ENCODE data around the gene MGLL. TPM values are rescaled to one million over a fixed set of nuclear protein-coding genes. Genes with fewer than 3 reads are reported as not detected.

Gene MGLL
- total and polyA plus RNA-seq, 10 donors = 11.0 to 134 (median 80.7) TPM

DNA sequence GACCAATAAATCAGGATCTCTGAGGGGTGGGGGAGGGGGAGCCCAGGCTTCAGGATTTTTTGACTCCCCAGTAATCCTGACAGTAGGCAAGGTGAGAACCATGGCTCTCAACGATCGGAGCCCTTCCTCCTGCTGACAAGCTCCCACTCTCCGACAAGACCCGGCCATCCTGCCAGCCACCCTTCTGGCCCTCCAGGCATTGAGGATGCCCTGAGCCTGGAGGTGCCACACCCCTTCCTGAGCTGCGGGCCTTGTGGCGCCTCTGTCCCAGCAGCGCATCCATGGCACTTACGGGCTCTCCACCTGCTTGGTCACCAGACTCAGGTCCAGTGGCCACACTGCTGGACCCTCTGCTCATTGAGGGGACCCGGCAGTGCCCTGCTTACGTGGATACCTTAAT is 46.0 kb downstream of the MGLL start:
- Histone ChIP-seq H3K27me3 (replicated peaks in 1 of 7) (no peaks in the 10 kb centered on the region), H3K27ac (peak overlapping the region in 4 of 8 donors; percentile 47 to 70 (median 62)), H3K4me1 (peaks cover 14 to 85% (median 40%) of the 10 kb centered on the region in 6 donors), H3K4me3 (no peak overlapping the region), H3K36me3 (peaks cover 0 to 10% (median 0%) of the 10 kb centered on the region in 6 donors), H3K9me3 (peaks cover 0 to 8% (median 5%) of the 10 kb centered on the region in 8 donors)
- intact Hi-C loops (cut with DNase I; ENCODE audit: low total_unique reads) = no loop called here
- WGBS, 5 donors = 82 to 91% (median 87%) methylated on average over 9 to 10 of the region's 10 CpGs
- DNase-seq = peak; percentile 69
- TF ChIP-seq, protein P1, sequence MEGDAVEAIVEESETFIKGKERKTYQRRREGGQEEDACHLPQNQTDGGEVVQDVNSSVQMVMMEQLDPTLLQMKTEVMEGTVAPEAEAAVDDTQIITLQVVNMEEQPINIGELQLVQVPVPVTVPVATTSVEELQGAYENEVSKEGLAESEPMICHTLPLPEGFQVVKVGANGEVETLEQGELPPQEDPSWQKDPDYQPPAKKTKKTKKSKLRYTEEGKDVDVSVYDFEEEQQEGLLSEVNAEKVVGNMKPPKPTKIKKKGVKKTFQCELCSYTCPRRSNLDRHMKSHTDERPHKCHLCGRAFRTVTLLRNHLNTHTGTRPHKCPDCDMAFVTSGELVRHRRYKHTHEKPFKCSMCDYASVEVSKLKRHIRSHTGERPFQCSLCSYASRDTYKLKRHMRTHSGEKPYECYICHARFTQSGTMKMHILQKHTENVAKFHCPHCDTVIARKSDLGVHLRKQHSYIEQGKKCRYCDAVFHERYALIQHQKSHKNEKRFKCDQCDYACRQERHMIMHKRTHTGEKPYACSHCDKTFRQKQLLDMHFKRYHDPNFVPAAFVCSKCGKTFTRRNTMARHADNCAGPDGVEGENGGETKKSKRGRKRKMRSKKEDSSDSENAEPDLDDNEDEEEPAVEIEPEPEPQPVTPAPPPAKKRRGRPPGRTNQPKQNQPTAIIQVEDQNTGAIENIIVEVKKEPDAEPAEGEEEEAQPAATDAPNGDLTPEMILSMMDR (IDR thresholded peaks at IDR 0.05 in 8 of 11, conservative IDR thresholded peaks at IDR 0.05 in 3 of 11) = no peak
- peak in 2 of 3 donors; percentile 21 to 30 for TF ChIP-seq POLR2AphosphoS5 (IDR thresholded peaks at IDR 0.05)

DNA sequence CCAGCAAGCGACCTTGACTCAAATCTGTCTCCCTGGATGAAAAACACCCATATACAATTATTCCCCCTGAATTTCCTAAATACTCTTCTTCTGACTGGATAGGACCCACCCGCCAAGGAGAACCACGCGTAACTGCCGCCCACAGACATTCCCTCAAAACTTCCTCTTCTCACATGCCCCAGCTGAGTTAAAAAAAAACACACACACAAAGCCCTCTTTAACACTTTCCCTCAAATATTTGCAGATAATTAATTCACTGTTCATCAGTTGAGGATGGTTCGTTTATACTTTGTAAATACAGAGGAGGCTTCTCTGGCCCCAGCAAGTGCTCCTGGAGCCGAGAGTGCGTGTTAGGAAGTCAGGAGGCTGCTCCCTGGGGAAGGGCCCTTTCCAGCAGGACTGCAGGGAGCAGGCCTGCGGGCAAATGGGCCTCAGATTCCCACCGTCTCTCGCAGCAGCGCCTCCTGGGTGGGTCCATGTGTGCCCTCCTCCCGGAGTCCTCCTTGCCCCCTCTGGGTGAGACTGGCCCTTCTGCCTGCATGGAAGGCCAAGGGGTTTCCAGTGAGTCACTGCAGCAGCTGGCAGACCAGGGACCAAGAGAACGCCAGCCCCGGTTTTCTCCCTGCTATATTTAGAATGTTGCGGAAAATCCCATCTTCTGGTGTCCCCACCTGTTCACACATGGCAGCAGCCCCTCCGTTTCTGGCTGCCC is 46.8 kb downstream of the MGLL start:
- peak; percentile 72 for DNase-seq
- peaks cover 0 to 2% (median 0%) of the 10 kb centered on the region in 6 donors for H3K36me3 ChIP-seq
- H3K9me3 ChIP-seq = peaks cover 0 to 8% (median 5%) of the 10 kb centered on the region in 8 donors
- peak overlapping the region in 7 of 8 donors; percentile 12 to 70 (median 47) for H3K27ac ChIP-seq
- intact Hi-C loops (cut with DNase I; ENCODE audit: low total_unique reads) = no loop called here
- no peak overlapping the region for H3K4me3 ChIP-seq
- TF ChIP-seq POLR2AphosphoS5 (IDR thresholded peaks at IDR 0.05) (no peak), POLR2A (IDR thresholded peaks at IDR 0.05) (no peak)
- TF ChIP-seq, protein P1 (IDR thresholded peaks at IDR 0.05 in 8 of 11, conservative IDR thresholded peaks at IDR 0.05 in 3 of 11) = no peak
- peaks cover 14 to 88% (median 43%) of the 10 kb centered on the region in 6 donors for H3K4me1 ChIP-seq
- WGBS, 5 donors = 15 to 30% (median 20%) methylated on average over 17 of the region's 17 CpGs
- no peaks in the 10 kb centered on the region for H3K27me3 ChIP-seq (replicated peaks in 1 of 7)

DNA sequence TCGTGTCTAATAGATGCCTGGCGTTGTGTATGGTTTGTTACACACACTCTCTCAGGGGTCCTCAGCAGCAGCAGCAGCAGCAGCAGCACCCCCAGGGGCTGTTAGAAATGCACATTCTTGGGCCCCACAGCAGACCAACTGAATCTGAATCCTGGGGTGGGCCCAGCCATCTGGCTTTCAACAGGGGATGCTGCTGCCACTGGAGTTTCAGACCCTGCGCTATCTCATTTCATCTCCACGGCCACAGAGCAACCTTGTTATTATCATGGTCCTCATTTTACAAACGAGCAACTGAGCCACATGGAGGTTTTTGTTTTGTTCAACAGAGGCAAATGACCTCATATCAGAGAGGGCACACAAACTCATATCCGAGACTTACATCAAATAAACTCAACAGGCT is 47.7 kb downstream of the MGLL start:
- H3K4me1 ChIP-seq = peaks cover 14 to 86% (median 45%) of the 10 kb centered on the region in 6 donors
- intact Hi-C loops (cut with DNase I; ENCODE audit: low total_unique reads) = no loop called here
- H3K27me3 ChIP-seq (replicated peaks in 1 of 7) = no peaks in the 10 kb centered on the region
- H3K27ac ChIP-seq = peak overlapping the region in 4 of 8 donors; percentile 29 to 70 (median 54)
- H3K4me3 ChIP-seq = no peak overlapping the region
- peaks cover 0 to 8% (median 5%) of the 10 kb centered on the region in 8 donors for H3K9me3 ChIP-seq
- no peaks in the 10 kb centered on the region for H3K36me3 ChIP-seq
- WGBS, 5 donors = 73 to 77% (median 76%) methylated on average over 6 of the region's 6 CpGs
- no peak for TF ChIP-seq POLR2AphosphoS5 (IDR thresholded peaks at IDR 0.05)
- no peak for TF ChIP-seq POLR2A (IDR thresholded peaks at IDR 0.05)
- TF ChIP-seq, protein P1 (IDR thresholded peaks at IDR 0.05 in 8 of 11, conservative IDR thresholded peaks at IDR 0.05 in 3 of 11) = no peak
- peak; percentile 31 for DNase-seq

DNA sequence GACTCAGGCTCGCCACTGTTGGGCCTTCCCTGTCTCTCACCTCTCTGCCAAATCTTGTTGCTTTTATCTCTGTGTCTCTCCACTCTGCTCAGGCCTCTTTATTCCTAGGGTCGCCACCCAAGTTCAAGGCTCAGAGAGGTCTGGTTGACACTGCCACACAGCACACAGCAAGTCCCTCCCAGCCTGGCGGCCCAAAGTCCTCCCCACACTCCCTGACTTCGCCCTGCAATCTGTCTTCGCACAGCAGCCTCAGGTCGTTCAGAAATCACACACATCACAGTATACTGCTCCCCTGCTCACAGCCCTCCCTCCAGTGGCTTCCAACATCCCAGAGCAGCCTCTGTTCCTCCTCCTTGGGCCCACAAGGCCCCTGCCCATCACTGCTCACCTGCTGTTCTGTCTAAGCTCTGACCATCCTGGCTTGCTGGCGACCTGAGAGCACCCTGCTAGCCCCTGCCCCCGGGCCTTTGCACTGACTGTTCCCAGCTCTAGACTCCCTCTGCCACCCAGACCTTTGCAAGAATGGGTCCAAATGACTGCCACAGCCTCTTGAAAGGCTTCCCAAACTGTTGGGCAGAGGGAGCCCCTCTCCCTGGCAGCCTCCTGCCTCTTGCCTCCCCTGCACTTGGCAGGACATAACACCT is 48.4 kb downstream of the MGLL start:
- Histone ChIP-seq H3K4me1 (peaks cover 14 to 89% (median 46%) of the 10 kb centered on the region in 6 donors), H3K9me3 (peaks cover 0 to 8% (median 5%) of the 10 kb centered on the region in 8 donors), H3K27ac (peak overlapping the region in 1 of 8 donors; percentile 70), H3K4me3 (no peak overlapping the region), H3K27me3 (replicated peaks in 1 of 7) (no peaks in the 10 kb centered on the region), H3K36me3 (no peaks in the 10 kb centered on the region)
- TF ChIP-seq, protein P1 (IDR thresholded peaks at IDR 0.05 in 8 of 11, conservative IDR thresholded peaks at IDR 0.05 in 3 of 11) = no peak
- TF ChIP-seq POLR2AphosphoS5 (IDR thresholded peaks at IDR 0.05) = no peak
- TF ChIP-seq POLR2A (IDR thresholded peaks at IDR 0.05) = no peak
- WGBS, 5 donors = 90 to 94% (median 90%) methylated on average over 8 of the region's 8 CpGs
- intact Hi-C loops (cut with DNase I; ENCODE audit: low total_unique reads) = no loop called here
- DNase-seq = peak; percentile 64
